ENCODE results near the gene DLG2.

DNA sequence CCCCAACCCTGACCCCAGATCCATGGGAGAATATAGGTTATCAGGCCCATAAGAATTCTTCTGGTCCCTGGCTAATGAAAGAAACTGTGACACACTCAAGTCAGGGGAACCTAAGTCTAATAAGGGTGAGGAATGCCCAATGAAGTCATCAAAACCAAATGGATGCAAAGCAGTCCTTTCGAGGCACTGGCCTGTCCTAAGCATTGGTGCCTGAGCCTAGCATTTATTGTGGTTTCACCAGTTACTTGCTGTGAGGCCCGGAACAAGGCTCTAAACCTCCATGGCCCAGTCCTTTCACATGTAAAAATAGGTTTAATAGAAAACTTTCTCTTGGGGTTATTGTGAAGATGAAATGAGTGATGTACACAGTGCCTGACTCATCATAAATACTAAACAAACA lies 712.6 kb downstream of the DLG2 start:
- TF ChIP-seq, protein P1, sequence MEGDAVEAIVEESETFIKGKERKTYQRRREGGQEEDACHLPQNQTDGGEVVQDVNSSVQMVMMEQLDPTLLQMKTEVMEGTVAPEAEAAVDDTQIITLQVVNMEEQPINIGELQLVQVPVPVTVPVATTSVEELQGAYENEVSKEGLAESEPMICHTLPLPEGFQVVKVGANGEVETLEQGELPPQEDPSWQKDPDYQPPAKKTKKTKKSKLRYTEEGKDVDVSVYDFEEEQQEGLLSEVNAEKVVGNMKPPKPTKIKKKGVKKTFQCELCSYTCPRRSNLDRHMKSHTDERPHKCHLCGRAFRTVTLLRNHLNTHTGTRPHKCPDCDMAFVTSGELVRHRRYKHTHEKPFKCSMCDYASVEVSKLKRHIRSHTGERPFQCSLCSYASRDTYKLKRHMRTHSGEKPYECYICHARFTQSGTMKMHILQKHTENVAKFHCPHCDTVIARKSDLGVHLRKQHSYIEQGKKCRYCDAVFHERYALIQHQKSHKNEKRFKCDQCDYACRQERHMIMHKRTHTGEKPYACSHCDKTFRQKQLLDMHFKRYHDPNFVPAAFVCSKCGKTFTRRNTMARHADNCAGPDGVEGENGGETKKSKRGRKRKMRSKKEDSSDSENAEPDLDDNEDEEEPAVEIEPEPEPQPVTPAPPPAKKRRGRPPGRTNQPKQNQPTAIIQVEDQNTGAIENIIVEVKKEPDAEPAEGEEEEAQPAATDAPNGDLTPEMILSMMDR (IDR thresholded peaks at IDR 0.05; ENCODE audit: insufficient read depth, low read depth, low read length), result no peak
- TF ChIP-seq EZH2 (IDR thresholded peaks at IDR 0.05; ENCODE audit: insufficient read depth, low read length), result no peak
